ENCODE measurements around the gene CYLD. TPM values are rescaled to one million over a fixed set of nuclear protein-coding genes. Genes with fewer than 3 reads are reported as not detected.

CYLD gene
- polyA plus RNA-seq, 1 donor from 2014 or later = 27.6 TPM

- peak overlapping the region; percentile 28 for H3K4me2 ChIP-seq (ENCODE audit: low read length)
- H3K79me2 ChIP-seq (replicated peaks; ENCODE audit: insufficient read depth, low read length) = no peaks in the 10 kb centered on the region
- no peaks in the 10 kb centered on the region for H3K36me3 ChIP-seq (ENCODE audit: insufficient read depth, low read length)
- H3K9me2 ChIP-seq (ENCODE audit: insufficient read depth, low read length) = no peaks in the 10 kb centered on the region
- H3K4me3 ChIP-seq (ENCODE audit: low read length) = peak overlapping the region; percentile 87
- H3F3A ChIP-seq (ENCODE audit: insufficient read depth, low read length, poor library complexity, severe bottlenecking) = no peaks in the 10 kb centered on the region
- H3K27me3 ChIP-seq (ENCODE audit: insufficient read depth, low read depth, low read length) = no peaks in the 10 kb centered on the region
- no peaks in the 10 kb centered on the region for H4K20me1 ChIP-seq (ENCODE audit: insufficient read depth)
- no peak overlapping the region for H3K27ac ChIP-seq (ENCODE audit: low read length)
- TF ChIP-seq REST (IDR thresholded peaks at IDR 0.05; ENCODE audit: borderline replicate concordance) (no peak), CTCF (IDR thresholded peaks at IDR 0.05; ENCODE audit: poor library complexity, severe bottlenecking) (no peak), TAF1 (IDR thresholded peaks at IDR 0.05; ENCODE audit: low read depth) (no peak), RAD21 (conservative IDR thresholded peaks at IDR 0.05) (no peak), EP300 (conservative IDR thresholded peaks at IDR 0.05; ENCODE audit: poor library complexity, severe bottlenecking) (no peak), EZH2 (IDR thresholded peaks at IDR 0.05; ENCODE audit: borderline replicate concordance, insufficient read depth, low read length, poor library complexity, severe bottlenecking) (no peak), POLR2AphosphoS5 (IDR thresholded peaks at IDR 0.05) (no peak)
- peak overlapping the region; percentile 1 for H3K9ac ChIP-seq (ENCODE audit: low read length)
- H2AFZ ChIP-seq (ENCODE audit: low read depth, low read length) = no peak overlapping the region
- no peaks in the 10 kb centered on the region for H3K9me3 ChIP-seq (ENCODE audit: low read length)
These were observed 1.8 kb downstream of the CYLD start for GRCh38 chr16:50743581-50744225.

GRCh38 chr16:50744881-50745280, 3.0 kb downstream of the CYLD start:
- Histone ChIP-seq H3K79me2 (replicated peaks; ENCODE audit: insufficient read depth, low read length) (no peaks in the 10 kb centered on the region), H4K20me1 (ENCODE audit: insufficient read depth) (no peaks in the 10 kb centered on the region), H3K9me2 (ENCODE audit: insufficient read depth, low read length) (no peaks in the 10 kb centered on the region), H3K4me2 (ENCODE audit: low read length) (no peak overlapping the region), H3F3A (ENCODE audit: insufficient read depth, low read length, poor library complexity, severe bottlenecking) (no peaks in the 10 kb centered on the region), H3K36me3 (ENCODE audit: insufficient read depth, low read length) (no peaks in the 10 kb centered on the region), H3K9me3 (ENCODE audit: low read length) (no peaks in the 10 kb centered on the region), H2AFZ (ENCODE audit: low read depth, low read length) (no peak overlapping the region), H3K9ac (ENCODE audit: low read length) (no peak overlapping the region), H3K27ac (ENCODE audit: low read length) (no peak overlapping the region), H3K27me3 (ENCODE audit: insufficient read depth, low read depth, low read length) (no peaks in the 10 kb centered on the region), H3K4me3 (ENCODE audit: low read length) (peak overlapping the region; percentile 87)
- TF ChIP-seq POLR2AphosphoS5 (IDR thresholded peaks at IDR 0.05) = no peak

- Histone ChIP-seq H3K4me2 (ENCODE audit: low read length) (no peak overlapping the region), H3K36me3 (ENCODE audit: insufficient read depth, low read length) (no peaks in the 10 kb centered on the region), H2AFZ (ENCODE audit: low read depth, low read length) (no peak overlapping the region), H3K9me2 (ENCODE audit: insufficient read depth, low read length) (no peaks in the 10 kb centered on the region), H3K9ac (ENCODE audit: low read length) (no peak overlapping the region), H3K27ac (ENCODE audit: low read length) (no peak overlapping the region), H3F3A (ENCODE audit: insufficient read depth, low read length, poor library complexity, severe bottlenecking) (no peaks in the 10 kb centered on the region), H4K20me1 (ENCODE audit: insufficient read depth) (no peaks in the 10 kb centered on the region), H3K27me3 (ENCODE audit: insufficient read depth, low read depth, low read length) (no peaks in the 10 kb centered on the region), H3K9me3 (ENCODE audit: low read length) (no peaks in the 10 kb centered on the region), H3K79me2 (replicated peaks; ENCODE audit: insufficient read depth, low read length) (no peaks in the 10 kb centered on the region), H3K4me3 (ENCODE audit: low read length) (no peak overlapping the region)
- TF ChIP-seq RAD21 (conservative IDR thresholded peaks at IDR 0.05) (no peak), SMC3 (conservative IDR thresholded peaks at IDR 0.05; ENCODE audit: poor library complexity) (no peak), POLR2AphosphoS5 (IDR thresholded peaks at IDR 0.05) (no peak), REST (IDR thresholded peaks at IDR 0.05; ENCODE audit: borderline replicate concordance) (no peak), MXI1 (conservative IDR thresholded peaks at IDR 0.05; ENCODE audit: poor library complexity, severe bottlenecking) (no peak), CTCF (IDR thresholded peaks at IDR 0.05; ENCODE audit: poor library complexity, severe bottlenecking) (no peak), EP300 (conservative IDR thresholded peaks at IDR 0.05; ENCODE audit: poor library complexity, severe bottlenecking) (no peak), TAF1 (IDR thresholded peaks at IDR 0.05; ENCODE audit: low read depth) (no peak), EZH2 (IDR thresholded peaks at IDR 0.05; ENCODE audit: borderline replicate concordance, insufficient read depth, low read length, poor library complexity, severe bottlenecking) (no peak)
These were observed 4.1 kb downstream of the CYLD start for GRCh38 chr16:50745940-50746339.

Data from neural cell (in vitro differentiated cells).